Brain microvascular endothelial cell (primary cell): ENCODE results near the gene MEGF10.

ENCODE experiments used
- DNase-seq: peaks from one replicate; pipeline ENCODE4 v3.0.0-alpha.2; 2020
- H3K27ac ChIP-seq: fragments of 250-450 bp; sonication (Bioruptor Pico); 2 replicates; pipeline ENCODE4 v1.5.1; 2020; ENCODE audit warnings: mild to moderate bottlenecking, moderate library complexity
- H3K27me3 ChIP-seq: fragments of 250-450 bp; sonication (Bioruptor Pico); replicated peaks from 2 replicates; pipeline ENCODE4 v1.5.1; 2020; ENCODE audit warnings: mild to moderate bottlenecking
- H3K36me3 ChIP-seq: fragments of 250-450 bp; sonication (Bioruptor Pico); replicated peaks from 2 replicates; pipeline ENCODE4 v1.5.1; 2020; ENCODE audit warnings: mild to moderate bottlenecking
- H3K4me3 ChIP-seq: 2 replicates; pipeline ENCODE4 v1.5.1; 2011; ENCODE audit warnings: low read depth, mild to moderate bottlenecking, control low read depth, low read length, moderate library complexity
- CTCF ChIP-seq: IDR thresholded peaks from 2 replicates; pipeline ENCODE4 v1.5.1; 2011; ENCODE audit warnings: low read depth, mild to moderate bottlenecking, moderate library complexity, low read length, control low read depth, inconsistent platforms; ENCODE audit errors: missing control alignments
- in situ Hi-C: cut with HindIII; loops from 2 replicates; pipeline ENCODE4 v1.10.0; 2017; ENCODE audit warnings: low sequenced_read_pairs, low pct_ligation_motif_present

The MEGF10 gene

DNA sequence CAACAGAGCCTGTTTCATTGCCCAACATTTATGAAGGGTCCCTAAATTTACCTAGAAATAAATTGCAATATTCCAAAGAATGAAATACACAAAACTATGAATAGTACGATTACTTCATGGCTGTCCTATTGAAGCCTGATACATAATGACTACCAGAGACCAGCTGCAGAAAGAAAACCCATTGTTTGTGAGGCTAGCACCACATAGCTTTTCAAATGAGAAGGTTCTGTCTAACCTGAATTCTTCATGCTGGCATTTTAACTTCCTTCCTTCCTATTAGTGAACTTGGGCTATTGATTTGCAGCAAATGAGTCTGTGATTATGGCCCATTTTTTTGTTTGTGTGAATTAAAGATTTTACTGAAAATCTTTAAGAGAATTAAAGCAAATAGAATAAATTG, 47.3 kb downstream of the MEGF10 start:
- H3K36me3 ChIP-seq, result no peaks in the 10 kb centered on the region
- no peak for DNase-seq
- in situ Hi-C loops, result no loop called here
- no peaks in the 10 kb centered on the region for H3K27me3 ChIP-seq
- no peak for TF ChIP-seq CTCF
- no peak overlapping the region for H3K27ac ChIP-seq
- no peak overlapping the region for H3K4me3 ChIP-seq

- Histone ChIP-seq H3K27me3 (no peaks in the 10 kb centered on the region), H3K27ac (no peak overlapping the region), H3K4me3 (no peak overlapping the region), H3K36me3 (no peaks in the 10 kb centered on the region)
- in situ Hi-C loops, result no loop called here
- no peak for DNase-seq
- no peak for TF ChIP-seq CTCF
These were observed 47.9 kb downstream of the MEGF10 start for GRCh38 chr5:127338501-127338900.

- in situ Hi-C loops, result no loop called here
- H3K27me3 ChIP-seq, result no peaks in the 10 kb centered on the region
These were observed 50.0 kb downstream of the MEGF10 start for GRCh38 chr5:127340606-127341005.

GRCh38 chr5:127342364-127342763, 51.8 kb downstream of the MEGF10 start:
- Histone ChIP-seq H3K4me3 (no peak overlapping the region), H3K27ac (no peak overlapping the region), H3K36me3 (no peaks in the 10 kb centered on the region), H3K27me3 (no peaks in the 10 kb centered on the region)
- TF ChIP-seq CTCF, result no peak
- no peak for DNase-seq
- in situ Hi-C loops, result no loop called here

More at GRCh38 chr5:127340606-127341005, 50.0 kb downstream of the MEGF10 start:
- Histone ChIP-seq H3K4me3 (no peak overlapping the region), H3K36me3 (no peaks in the 10 kb centered on the region), H3K27ac (no peak overlapping the region)
- no peak for TF ChIP-seq CTCF
- DNase-seq, result no peak

DNA sequence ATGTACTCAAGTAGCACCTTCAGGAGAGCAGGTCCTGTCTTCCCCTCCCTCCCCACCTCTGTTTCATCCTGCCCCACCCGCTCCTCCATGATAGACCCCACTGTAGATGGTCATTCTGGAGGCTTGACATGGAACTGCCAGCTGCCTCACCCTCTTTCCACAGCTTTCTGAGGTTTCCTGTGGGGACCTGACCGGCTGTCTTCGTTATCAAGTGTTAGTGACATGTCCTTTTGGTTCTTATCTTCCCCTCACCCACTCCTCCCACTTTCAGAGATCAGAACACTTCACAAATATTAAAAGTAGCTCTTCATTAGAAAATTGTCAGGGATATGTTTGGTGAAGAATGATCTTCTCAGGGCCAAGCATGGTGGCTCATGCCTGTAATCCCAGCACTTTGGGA, 52.7 kb downstream of the MEGF10 start:
- DNase-seq, result no peak
- Histone ChIP-seq H3K27me3 (no peaks in the 10 kb centered on the region), H3K27ac (no peak overlapping the region), H3K36me3 (no peaks in the 10 kb centered on the region), H3K4me3 (no peak overlapping the region)
- no peak for TF ChIP-seq CTCF
- in situ Hi-C loops, result no loop called here

- TF ChIP-seq CTCF, result no peak
- Histone ChIP-seq H3K4me3 (no peak overlapping the region), H3K27me3 (no peaks in the 10 kb centered on the region), H3K36me3 (no peaks in the 10 kb centered on the region), H3K27ac (no peak overlapping the region)
- no peak for DNase-seq
- in situ Hi-C loops, result no loop called here
These were observed 53.3 kb downstream of the MEGF10 start for GRCh38 chr5:127343866-127344265.
